ENCODE data around the gene TBC1D9.

TBC1D9 gene

GRCh38 chr4:140719022-140719421 is 37.2 kb downstream of the TBC1D9 start:
- no peak for DNase-seq

GRCh38 chr4:140718241-140718952 is 37.8 kb downstream of the TBC1D9 start:
- DNase-seq = no peak

DNA sequence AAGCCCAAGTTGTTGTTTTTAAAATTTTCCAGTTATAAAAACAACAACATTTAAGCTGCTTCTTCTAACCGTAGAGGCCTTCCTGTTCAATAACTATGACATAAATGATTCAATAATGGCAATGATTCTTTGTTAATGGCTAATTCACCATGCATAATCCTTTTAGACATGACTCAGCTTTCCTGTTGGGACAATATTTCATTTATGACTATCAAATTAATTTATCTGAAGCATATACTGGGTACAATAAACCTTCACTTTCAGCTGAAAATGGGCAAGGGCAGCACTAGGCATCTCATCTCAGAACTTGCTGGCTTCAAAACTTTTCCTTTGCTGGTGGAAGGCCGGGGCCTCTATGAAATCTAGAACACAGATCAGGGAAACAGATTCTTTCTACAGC is 38.9 kb downstream of the TBC1D9 start:
- no peak for DNase-seq

DNA sequence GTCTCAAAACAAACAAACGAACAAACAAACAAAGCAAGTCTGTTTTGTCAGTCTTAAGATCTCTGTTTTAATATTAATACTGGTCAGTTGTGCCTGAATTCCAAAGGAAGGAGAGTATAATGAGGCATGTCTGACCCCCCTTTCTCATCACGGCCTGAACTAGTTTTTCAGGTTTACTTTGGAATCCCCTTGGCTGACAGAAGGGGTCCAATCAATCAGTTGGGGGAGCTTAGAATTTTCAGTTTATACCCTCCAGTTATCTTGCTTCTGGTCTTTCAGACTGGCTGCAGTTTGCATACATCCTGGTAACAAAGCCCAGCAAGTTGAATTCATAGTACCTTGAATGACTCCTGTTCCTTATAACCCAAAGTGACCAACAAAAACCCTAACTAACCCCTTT is 41.1 kb downstream of the TBC1D9 start:
- no peak for DNase-seq

GRCh38 chr4:140711910-140712309 is 44.3 kb downstream of the TBC1D9 start:
- no peak for DNase-seq

- DNase-seq = no peak
Measured at GRCh38 chr4:140710908-140711622, 45.1 kb downstream of the TBC1D9 start.

DNA sequence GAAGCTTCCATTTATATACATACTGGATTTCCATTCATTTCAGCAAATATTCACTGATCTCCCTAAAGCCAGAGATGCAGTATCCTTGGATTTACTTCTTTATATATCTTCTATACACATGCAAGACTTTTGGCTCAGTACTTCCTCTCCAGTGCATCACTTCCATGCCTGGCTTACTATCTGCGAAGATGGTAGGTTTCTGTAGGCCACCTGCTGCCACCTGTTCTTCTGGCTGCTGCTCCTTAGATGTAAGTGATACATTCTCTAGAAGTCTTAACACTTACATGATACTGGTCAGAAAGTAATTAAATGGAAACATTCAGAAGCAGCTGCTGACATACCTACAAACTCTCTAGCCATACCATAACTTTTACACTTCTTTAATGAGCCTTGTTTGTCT is 48.9 kb downstream of the TBC1D9 start:
- DNase-seq = no peak

GRCh38 chr4:140706665-140707064 is 49.5 kb downstream of the TBC1D9 start:
- no peak for DNase-seq

GRCh38 chr4:140706276-140706625 is 49.9 kb downstream of the TBC1D9 start:
- no peak for DNase-seq

DNA sequence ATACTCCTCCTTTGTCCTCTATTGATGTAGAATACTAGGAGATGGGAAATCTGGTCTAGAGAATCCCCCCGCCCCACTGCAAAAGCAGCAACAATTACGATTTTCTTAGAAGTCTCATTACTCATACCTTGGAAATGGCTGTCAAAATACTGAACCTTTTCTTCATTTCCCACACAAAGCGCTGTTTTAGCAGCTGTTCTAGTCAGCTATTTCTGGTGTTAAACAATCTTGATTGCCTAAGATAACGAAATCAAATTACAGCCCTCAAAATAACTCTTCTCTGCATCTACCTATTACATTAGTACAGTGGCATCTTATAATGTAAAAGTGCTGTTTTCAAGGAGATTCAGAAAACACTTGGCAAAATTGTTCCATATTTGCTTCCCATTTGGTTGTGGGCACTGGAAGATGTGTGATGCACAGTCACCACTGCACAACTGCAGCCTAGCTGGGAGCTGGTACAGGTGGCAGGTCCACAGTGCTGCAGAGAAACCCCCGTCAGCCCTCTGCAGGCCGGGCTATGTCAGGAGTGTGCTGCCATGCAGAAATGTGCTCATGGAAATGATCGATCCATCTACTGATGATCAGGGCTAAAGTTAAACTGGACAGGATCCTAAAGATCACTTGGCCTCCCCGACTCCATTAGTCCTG is 50.4 kb downstream of the TBC1D9 start:
- no peak for DNase-seq

DNA sequence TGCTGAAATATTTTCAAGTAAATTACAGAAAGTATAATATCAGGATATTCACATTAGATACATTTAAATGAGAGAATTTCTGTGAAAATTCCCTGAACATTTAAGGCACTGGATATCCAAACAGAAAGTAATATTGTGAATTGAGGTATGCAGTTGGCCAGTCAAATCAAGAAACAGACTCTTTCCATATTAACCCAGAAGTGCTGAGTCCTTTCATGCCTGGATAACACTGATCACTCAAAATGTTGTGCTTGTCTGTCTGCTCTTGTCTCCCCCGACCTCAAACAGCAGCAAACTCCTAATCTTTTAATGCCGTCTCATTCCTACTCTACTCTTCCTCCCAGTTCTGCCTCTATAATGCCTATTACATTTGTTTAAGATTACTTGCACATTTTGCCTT is 51.2 kb downstream of the TBC1D9 start:
- no peak for DNase-seq

DNA sequence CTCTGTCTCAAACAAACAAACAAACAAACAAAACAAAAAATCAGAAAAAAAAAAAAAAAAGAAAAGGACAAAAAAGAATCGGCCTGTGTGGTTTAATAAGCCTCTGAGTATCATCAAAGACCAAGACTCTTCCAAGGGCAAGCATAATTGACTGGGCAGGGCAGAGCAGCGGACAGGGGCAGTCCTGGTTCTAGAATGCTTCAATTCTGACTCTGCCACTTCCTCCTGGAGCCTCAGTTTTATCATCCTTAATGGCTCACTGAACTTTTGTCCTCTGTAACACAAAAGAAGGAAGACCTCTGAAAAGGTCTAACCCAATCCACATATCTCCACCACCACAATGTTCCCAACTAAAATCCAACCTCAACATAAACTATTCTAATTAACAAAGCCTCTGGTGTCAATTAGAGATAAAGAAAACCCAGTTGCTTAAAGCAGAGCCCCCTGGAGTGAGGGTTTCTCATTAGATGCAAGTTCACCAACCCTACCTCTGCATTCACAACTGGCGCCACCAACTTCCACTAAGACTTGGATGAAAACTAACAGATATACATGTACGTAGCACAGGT is 51.7 kb downstream of the TBC1D9 start:
- no peak for DNase-seq

DNA sequence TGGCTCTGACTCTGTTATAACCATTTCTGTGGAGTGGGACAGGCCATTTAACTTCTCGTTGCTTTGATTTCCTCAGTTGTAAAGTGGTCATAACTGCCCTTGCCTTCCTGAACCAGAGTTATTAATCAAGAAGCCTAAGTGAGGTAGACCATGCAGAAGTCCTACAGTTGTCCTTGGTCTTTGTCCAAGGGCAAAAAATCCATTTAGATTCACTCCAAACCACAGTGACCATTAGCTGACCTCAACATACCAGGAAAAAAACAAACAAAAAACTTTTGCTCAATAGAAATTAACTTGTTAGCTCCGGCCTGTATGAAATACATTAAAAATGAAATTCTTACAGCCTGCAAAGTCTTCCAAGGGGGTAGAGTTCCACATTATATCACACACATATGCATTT is 52.7 kb downstream of the TBC1D9 start:
- no peak for DNase-seq

DNA sequence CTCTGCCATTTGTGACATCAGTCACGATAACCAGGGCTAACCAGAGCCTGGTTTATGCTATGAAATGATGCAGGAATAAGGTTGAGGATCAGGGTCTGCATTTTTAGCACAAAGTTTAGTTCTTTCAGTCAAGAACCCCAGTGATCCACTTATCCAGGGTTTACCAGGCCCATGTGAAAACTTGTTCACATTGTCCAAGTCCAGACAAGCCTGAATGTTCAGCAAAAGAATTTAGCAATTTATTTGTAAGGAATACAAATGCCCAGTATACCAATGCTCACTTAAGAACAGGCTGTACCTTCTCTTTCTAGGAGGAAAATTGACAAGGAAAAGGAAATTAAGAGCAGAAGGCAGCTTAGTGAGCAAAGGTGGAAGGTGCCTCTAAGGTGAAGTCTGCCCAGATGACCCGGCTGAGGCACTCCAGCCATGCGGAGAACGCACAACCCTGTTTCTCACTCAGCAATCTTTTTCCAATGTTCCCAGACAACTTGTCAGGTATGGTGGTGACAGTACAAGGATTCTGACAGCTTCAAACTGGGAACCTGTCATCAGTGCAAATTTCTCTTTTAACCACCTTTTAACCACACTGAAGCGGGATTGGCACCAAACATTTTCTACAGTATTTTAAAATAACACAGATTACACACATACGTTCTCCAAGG is 54.0 kb downstream of the TBC1D9 start:
- no peak for DNase-seq

GRCh38 chr4:140701071-140701470 is 55.1 kb downstream of the TBC1D9 start:
- DNase-seq = no peak

GRCh38 chr4:140697709-140698560 is 58.2 kb downstream of the TBC1D9 start:
- no peak for DNase-seq

- no peak for DNase-seq
Measured at GRCh38 chr4:140695483-140695882, 60.7 kb downstream of the TBC1D9 start.

- no peak for DNase-seq
Measured at GRCh38 chr4:140693562-140693961, 62.6 kb downstream of the TBC1D9 start.

GRCh38 chr4:140691369-140691768 is 64.8 kb downstream of the TBC1D9 start:
- DNase-seq = no peak

- no peak for DNase-seq
Measured at GRCh38 chr4:140690093-140690492, 66.1 kb downstream of the TBC1D9 start.

GRCh38 chr4:140689623-140690022 is 66.6 kb downstream of the TBC1D9 start:
- DNase-seq = no peak
